ENCODE data around the gene SRRM5. TPM values are rescaled to one million over a fixed set of nuclear protein-coding genes. Genes with fewer than 3 reads are reported as not detected.

Gene SRRM5
- polyA plus RNA-seq, 1 of the 3 experiments (the other 2 are of a cell fraction) = 0.15 TPM

GRCh38 chr19:43570174-43570791, 41.6 kb upstream of the SRRM5 start:
- H3K9me3 ChIP-seq = no peaks in the 10 kb centered on the region
- H3K79me2 ChIP-seq (ENCODE audit: insufficient read depth) = peaks cover 65% of the 10 kb centered on the region; the same call in 1 of the 2 replicates
- H3K4me1 ChIP-seq (ENCODE audit: control insufficient read depth in 1 of 2, insufficient read depth in 2 of 2, low read depth in 1 of 2, low read length in 1 of 2) = peaks cover 0 to 7% of the 10 kb centered on the region in 2 experiments; a peak in 1 of 4 replicates
- no peak overlapping the region for H3K9ac ChIP-seq
- H4K20me1 ChIP-seq (ENCODE audit: insufficient read depth) = no peaks in the 10 kb centered on the region
- ChIA-PET POLR2A (no interaction called here), CTCF (interaction anchor here (1.1 to 3.9 kb wide), 3 partner anchors 16 to 82 kb away, joined by 3 to 24 read pairs (median 5); partner anchors contain the start of genes IRGQ and ZNF576)
- DNase-seq = no peak
- no peak for TF ChIP-seq FOSL2 (IDR thresholded peaks at IDR 0.05; ENCODE audit: borderline replicate concordance, low read depth)
- no peak for TF ChIP-seq RCOR1 (IDR thresholded peaks at IDR 0.05; ENCODE audit: low read length)
- no peak for TF ChIP-seq GABPA (IDR thresholded peaks at IDR 0.05; ENCODE audit: low read depth)
- no peak for TF ChIP-seq RFX5 (IDR thresholded peaks at IDR 0.05; ENCODE audit: low read length)
- no peak overlapping the region for H2AFZ ChIP-seq (ENCODE audit: low read depth)
- H3K9me2 ChIP-seq = no peaks in the 10 kb centered on the region
- peaks cover 0 to 9% of the 10 kb centered on the region in 2 experiments for H3K36me3 ChIP-seq (replicated peaks in 1 of 2; ENCODE audit: control insufficient read depth in 1 of 2, insufficient read depth in 2 of 2, low read length in 1 of 2)
- WGBS (ENCODE audit: low lambda C conversion rate) = 90% methylated on average over 5 of the region's 5 CpGs
- H3F3A ChIP-seq (replicated peaks; ENCODE audit: insufficient read depth) = no peaks in the 10 kb centered on the region
- no peak overlapping the region for H3K4me2 ChIP-seq
- H3K27me3 ChIP-seq (ENCODE audit: insufficient read depth) = no peaks in the 10 kb centered on the region
- H3K27ac ChIP-seq (ENCODE audit: low read depth in 2 of 2, low read length in 1 of 2) = no peak overlapping the region
- no peak overlapping the region for H3K4me3 ChIP-seq (ENCODE audit: low read depth in 2 of 2, low read length in 1 of 2)

- whole genome bisulfite sequencing (ENCODE audit: low lambda C conversion rate) = 84% methylated on average over 3 of the region's 3 CpGs
- H4K20me1 ChIP-seq (ENCODE audit: insufficient read depth) = no peaks in the 10 kb centered on the region
- H3K9ac ChIP-seq = no peak overlapping the region
- peaks cover 50% of the 10 kb centered on the region; the same call in 1 of the 2 replicates for H3K79me2 ChIP-seq (ENCODE audit: insufficient read depth)
- H3K4me3 ChIP-seq (ENCODE audit: low read depth in 2 of 2, low read length in 1 of 2) = no peak overlapping the region
- peaks cover 0 to 9% of the 10 kb centered on the region in 2 experiments for H3K36me3 ChIP-seq (replicated peaks in 1 of 2; ENCODE audit: control insufficient read depth in 1 of 2, insufficient read depth in 2 of 2, low read length in 1 of 2)
- no peak overlapping the region for H3K4me2 ChIP-seq
- H3K4me1 ChIP-seq (ENCODE audit: control insufficient read depth in 1 of 2, insufficient read depth in 2 of 2, low read depth in 1 of 2, low read length in 1 of 2) = peaks cover 0 to 15% of the 10 kb centered on the region in 2 experiments; a peak in 1 of 4 replicates
- H3K9me3 ChIP-seq = no peaks in the 10 kb centered on the region
- ChIA-PET POLR2A (no interaction called here), CTCF (interaction anchor here (1.8 to 3.9 kb wide), 2 partner anchors 17 to 22 kb away, joined by 4 to 24 read pairs; no protein-coding TSS in a partner anchor)
- no peaks in the 10 kb centered on the region for H3K9me2 ChIP-seq
- H3K27me3 ChIP-seq (ENCODE audit: insufficient read depth) = no peaks in the 10 kb centered on the region
- H3K27ac ChIP-seq (ENCODE audit: low read depth in 2 of 2, low read length in 1 of 2) = no peak overlapping the region
- H3F3A ChIP-seq (replicated peaks; ENCODE audit: insufficient read depth) = no peaks in the 10 kb centered on the region
- no peak overlapping the region for H2AFZ ChIP-seq (ENCODE audit: low read depth)
- no peak for DNase-seq
- TF ChIP-seq RFX5 (IDR thresholded peaks at IDR 0.05; ENCODE audit: low read length) (no peak), TAF1 (IDR thresholded peaks at IDR 0.05; ENCODE audit: borderline replicate concordance, low read depth, low read length) (no peak), CTCF (IDR thresholded peaks at IDR 0.05) (no peak), TEAD4 (IDR thresholded peaks at IDR 0.05; ENCODE audit: borderline replicate concordance, insufficient read depth) (no peak), MEF2A (IDR thresholded peaks at IDR 0.05; ENCODE audit: borderline replicate concordance, low read depth) (no peak), FOXJ3 (CRISPR knock-in tag; IDR thresholded peaks at IDR 0.05) (no peak), RCOR1 (IDR thresholded peaks at IDR 0.05; ENCODE audit: low read length) (no peak), MAX (IDR thresholded peaks at IDR 0.05; ENCODE audit: low read depth) (no peak), YY1 (IDR thresholded peaks at IDR 0.05; ENCODE audit: low read depth) (no peak), RAD21 (IDR thresholded peaks at IDR 0.05; ENCODE audit: low read length) (no peak), SIN3A (IDR thresholded peaks at IDR 0.05; ENCODE audit: borderline replicate concordance, low read depth, low read length) (no peak), RXRA (IDR thresholded peaks at IDR 0.05; ENCODE audit: borderline replicate concordance, low read depth) (no peak), IRF3 (IDR thresholded peaks at IDR 0.05; ENCODE audit: low read depth, low read length) (no peak), USF2 (IDR thresholded peaks at IDR 0.05; ENCODE audit: borderline replicate concordance, low read depth, low read length) (no peak), FOSL2 (IDR thresholded peaks at IDR 0.05; ENCODE audit: borderline replicate concordance, low read depth) (no peak), MXI1 (IDR thresholded peaks at IDR 0.05; ENCODE audit: low read depth, low read length) (no peak), ZBTB33 (IDR thresholded peaks at IDR 0.05; ENCODE audit: borderline replicate concordance, low read depth) (no peak)
These were observed 39.7 kb upstream of the SRRM5 start for GRCh38 chr19:43572171-43572588.
